Prostate gland (tissue), 2 donors: ENCODE results near the gene GLG1. TPM values are rescaled to one million over a fixed set of nuclear protein-coding genes. Genes with fewer than 3 reads are reported as not detected.

Experiments
- DNase-seq: peaks from one replicate; pipeline ENCODE4 v3.0.0-alpha.2; 2019; ENCODE audit warnings: low spot score
- H3K27ac ChIP-seq, 2 donors: fragments of 200-600 bp; sonication (generic); 2 replicates each; pipeline ENCODE4 v1.5.1; 2017 to 2019
- H3K27me3 ChIP-seq: fragments of 200-600 bp; sonication (generic); replicated peaks from 2 replicates; pipeline ENCODE4 v1.5.1; 2019; ENCODE audit not compliant: insufficient read depth
- H3K36me3 ChIP-seq, 2 donors: fragments of 200-600 bp; sonication (generic); 1 replicate in 1 of 2; 2 replicates in 1 of 2; pipeline versions ENCODE4 v1.5.1 to v1.8.1; 2017 to 2019
- H3K4me1 ChIP-seq: fragments of 200-600 bp; sonication (generic); replicated peaks from 2 replicates; pipeline ENCODE4 v1.5.1; 2019
- H3K4me3 ChIP-seq, 2 donors: fragments of 200-600 bp; sonication (generic); 2 replicates each; pipeline ENCODE4 v1.5.1; 2017 to 2019
- H3K9me3 ChIP-seq: fragments of 200-600 bp; sonication (generic); 2 replicates; pipeline ENCODE4 v1.5.1; 2017
- POLR2A ChIP-seq: fragments of 450-650 bp; IDR thresholded peaks from one replicate; pipeline ENCODE4 v1.6.1; 2016; ENCODE audit warnings: antibody characterized with exemption, mild to moderate bottlenecking
- POLR2AphosphoS5 ChIP-seq: sonication (generic); formaldehyde crosslinking; IDR thresholded peaks from one replicate; pipeline ENCODE4 v1.6.1; 2017; ENCODE audit warnings: antibody characterized with exemption
- WGBS: methylation state at CpG from one replicate; pipeline ENCODE4 v1.1.5; 2018; 5-methylcytosine and 5-hydroxymethylcytosine counted together
- intact Hi-C: fragments of 100-400 bp; cut with DNase I; formaldehyde crosslinking; loops from one replicate; pipeline ENCODE4 v1.14.2; 2022
- total RNA-seq, 2 donors: library from RNA; depleted of rRNA; stranded (reverse); fragments of >200 nt; gene quantifications; one replicate each; pipeline ENCODE4 v1.1.0, GENCODE V29; 2016
- TF ChIP-seq, protein P1 (sequence below), 4 experiments: fragments of 200-600 bp in 2 of 4; fragments of 450-650 bp in 2 of 4; sonication (generic) in 2 of 4; IDR thresholded peaks; 1 replicate in 3 of 4; 2 replicates in 1 of 4; pipeline ENCODE4 v1.5.1; 2016 to 2019; ENCODE audit warnings: antibody characterized with exemption in 4 of 4, mild to moderate bottlenecking in 2 of 4, moderate library complexity in 2 of 4

GLG1 gene
- total RNA-seq, 2 donors from 2014 or later: 135 to 189 TPM

- TF ChIP-seq POLR2AphosphoS5 (no peak), POLR2A (no peak)
- TF ChIP-seq, protein P1, sequence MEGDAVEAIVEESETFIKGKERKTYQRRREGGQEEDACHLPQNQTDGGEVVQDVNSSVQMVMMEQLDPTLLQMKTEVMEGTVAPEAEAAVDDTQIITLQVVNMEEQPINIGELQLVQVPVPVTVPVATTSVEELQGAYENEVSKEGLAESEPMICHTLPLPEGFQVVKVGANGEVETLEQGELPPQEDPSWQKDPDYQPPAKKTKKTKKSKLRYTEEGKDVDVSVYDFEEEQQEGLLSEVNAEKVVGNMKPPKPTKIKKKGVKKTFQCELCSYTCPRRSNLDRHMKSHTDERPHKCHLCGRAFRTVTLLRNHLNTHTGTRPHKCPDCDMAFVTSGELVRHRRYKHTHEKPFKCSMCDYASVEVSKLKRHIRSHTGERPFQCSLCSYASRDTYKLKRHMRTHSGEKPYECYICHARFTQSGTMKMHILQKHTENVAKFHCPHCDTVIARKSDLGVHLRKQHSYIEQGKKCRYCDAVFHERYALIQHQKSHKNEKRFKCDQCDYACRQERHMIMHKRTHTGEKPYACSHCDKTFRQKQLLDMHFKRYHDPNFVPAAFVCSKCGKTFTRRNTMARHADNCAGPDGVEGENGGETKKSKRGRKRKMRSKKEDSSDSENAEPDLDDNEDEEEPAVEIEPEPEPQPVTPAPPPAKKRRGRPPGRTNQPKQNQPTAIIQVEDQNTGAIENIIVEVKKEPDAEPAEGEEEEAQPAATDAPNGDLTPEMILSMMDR (IDR thresholded peaks at IDR 0.05): no peak
- DNase-seq: no peak
- Histone ChIP-seq H3K27ac (no peak overlapping the region), H3K4me1 (no peaks in the 10 kb centered on the region), H3K9me3 (no peaks in the 10 kb centered on the region), H3K27me3 (no peaks in the 10 kb centered on the region), H3K4me3 (no peak overlapping the region), H3K36me3 (no peaks in the 10 kb centered on the region)
- 96% methylated on average over 1 of the region's 1 CpG for WGBS
- intact Hi-C loops: no loop called here
Measured at GRCh38 chr16:74617206-74617788, 10.4 kb upstream of the GLG1 start.

- H3K36me3 ChIP-seq: no peaks in the 10 kb centered on the region
- 59% methylated on average over 1 of the region's 1 CpG for WGBS
- H3K4me3 ChIP-seq: no peak overlapping the region
- H3K27ac ChIP-seq: no peak overlapping the region
- TF ChIP-seq POLR2A (no peak), POLR2AphosphoS5 (no peak)
- TF ChIP-seq, protein P1 (IDR thresholded peaks at IDR 0.05): no peak
- intact Hi-C loops: no loop called here
- no peak for DNase-seq
- H3K27me3 ChIP-seq: no peaks in the 10 kb centered on the region
- H3K4me1 ChIP-seq: no peaks in the 10 kb centered on the region
- H3K9me3 ChIP-seq: no peaks in the 10 kb centered on the region
Measured at GRCh38 chr16:74611721-74612120, 4.8 kb upstream of the GLG1 start.

DNA sequence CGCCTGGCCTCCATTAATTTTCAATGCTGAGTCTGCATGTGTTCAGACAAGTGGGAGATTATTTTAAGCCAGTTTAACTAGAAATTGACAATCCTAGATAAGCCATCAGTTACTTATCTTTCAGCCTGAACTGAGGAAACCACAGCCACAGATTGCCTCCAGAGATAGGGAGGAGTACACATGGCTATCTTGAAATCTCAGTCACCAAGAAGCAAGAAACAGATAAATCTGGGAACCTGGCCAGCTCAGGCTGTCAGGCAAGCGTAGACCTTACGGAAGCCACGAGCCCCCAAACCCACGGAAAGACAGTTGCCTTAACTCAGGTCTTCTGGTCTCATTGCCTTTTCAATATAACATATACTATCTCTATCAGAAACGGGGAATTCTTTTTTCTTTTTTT, 2.0 kb upstream of the GLG1 start:
- no peak for DNase-seq
- Histone ChIP-seq H3K27ac (no peak overlapping the region), H3K4me3 (no peak overlapping the region), H3K9me3 (no peaks in the 10 kb centered on the region), H3K27me3 (no peaks in the 10 kb centered on the region), H3K36me3 (no peaks in the 10 kb centered on the region), H3K4me1 (peaks cover 5% of the 10 kb centered on the region)
- intact Hi-C loops: no loop called here
- WGBS: 53% methylated on average over 6 of the region's 6 CpGs
- TF ChIP-seq POLR2A (no peak), POLR2AphosphoS5 (no peak)
- TF ChIP-seq, protein P1 (IDR thresholded peaks at IDR 0.05): no peak

DNA sequence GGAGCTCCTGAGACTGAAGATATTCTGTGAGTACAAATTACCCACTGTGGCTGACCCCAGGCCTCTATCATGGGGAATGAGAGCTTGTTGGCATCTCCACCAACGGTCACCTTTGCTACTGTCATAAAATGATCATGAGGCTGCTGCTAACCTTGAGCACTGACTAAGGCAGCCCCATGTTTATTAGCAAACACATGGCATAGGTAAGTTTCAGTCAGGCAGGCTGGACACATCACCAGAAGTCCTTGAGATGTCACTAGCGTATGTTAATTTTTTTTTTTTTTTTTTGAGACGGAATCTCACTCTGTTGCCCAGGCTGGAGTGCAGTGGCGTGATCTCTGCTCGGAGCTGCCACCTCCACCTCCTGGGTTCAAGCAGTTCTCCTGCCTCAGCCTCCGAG, 1.5 kb upstream of the GLG1 start:
- TF ChIP-seq POLR2A (no peak), POLR2AphosphoS5 (no peak)
- TF ChIP-seq, protein P1 (IDR thresholded peaks at IDR 0.05): no peak
- H3K27ac ChIP-seq: no peak overlapping the region
- WGBS: 79% methylated on average over 6 of the region's 6 CpGs
- peaks cover 5% of the 10 kb centered on the region for H3K4me1 ChIP-seq
- no peak overlapping the region for H3K4me3 ChIP-seq
- no peak for DNase-seq
- H3K9me3 ChIP-seq: no peaks in the 10 kb centered on the region
- H3K36me3 ChIP-seq: no peaks in the 10 kb centered on the region
- intact Hi-C loops: no loop called here
- H3K27me3 ChIP-seq: no peaks in the 10 kb centered on the region

DNA sequence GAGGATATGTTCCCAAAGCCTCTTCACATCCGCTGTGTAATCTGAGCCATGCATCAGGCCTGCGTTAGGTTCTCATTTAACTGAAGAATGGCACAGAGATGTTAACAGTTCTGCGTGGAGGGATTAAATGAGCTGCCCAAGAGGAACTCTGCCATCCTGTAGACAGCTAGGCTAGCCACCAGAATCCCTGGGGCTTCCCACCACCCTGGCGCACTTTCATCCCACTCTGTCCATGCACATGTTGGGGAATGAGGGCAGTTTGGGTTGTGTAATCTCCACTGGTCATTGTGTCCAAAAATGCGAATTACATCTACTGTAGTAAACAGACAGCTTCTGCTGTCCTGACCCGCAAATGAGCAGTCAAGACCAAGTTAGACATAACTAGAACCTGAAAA, 1.0 kb upstream of the GLG1 start:
- Histone ChIP-seq H3K4me1 (peaks cover 5% of the 10 kb centered on the region), H3K4me3 (no peak overlapping the region), H3K9me3 (no peaks in the 10 kb centered on the region), H3K27ac (no peak overlapping the region), H3K27me3 (no peaks in the 10 kb centered on the region), H3K36me3 (no peaks in the 10 kb centered on the region)
- no peak for DNase-seq
- intact Hi-C loops: no loop called here
- 62% methylated on average over 6 of the region's 6 CpGs for WGBS
- TF ChIP-seq POLR2AphosphoS5: no peak
- no peak for TF ChIP-seq POLR2A
- TF ChIP-seq, protein P1 (IDR thresholded peaks at IDR 0.05): no peak
